PFSK-1 (cell line): ENCODE results near the gene B4GAT1.

Experiments
- FOXP2 ChIP-seq: optimal IDR thresholded peaks from 2 replicates; pipeline ENCODE3; 2011; ENCODE audit warnings: borderline replicate concordance, control low read depth, inconsistent platforms; ENCODE audit not compliant: insufficient read depth; ENCODE audit errors: extremely low read length, extremely low read depth
- POLR2AphosphoS5 ChIP-seq: IDR thresholded peaks from 2 replicates; pipeline ENCODE4 v1.6.1; 2012; ENCODE audit warnings: low read depth, mild to moderate bottlenecking, control low read depth, low read length, moderate library complexity
- REST ChIP-seq, 2 experiments: IDR thresholded peaks; 2 replicates each; pipeline versions ENCODE4 v1.6.1 to v1.8.0; 2011 to 2012; ENCODE audit warnings: low read depth in 2 of 2, low read length in 2 of 2, control low read depth in 1 of 2, inconsistent platforms in 1 of 2, mild to moderate bottlenecking in 1 of 2, moderate library complexity in 1 of 2; ENCODE audit not compliant: insufficient read depth in 1 of 2
- SIN3A ChIP-seq: IDR thresholded peaks from 2 replicates; pipeline ENCODE4 v1.6.1; 2012; ENCODE audit warnings: mild to moderate bottlenecking, low read length, moderate library complexity, borderline replicate concordance; ENCODE audit not compliant: insufficient read depth
- TAF1 ChIP-seq: IDR thresholded peaks from 2 replicates; pipeline ENCODE4 v1.6.1; 2012; ENCODE audit warnings: low read length, control low read depth, borderline replicate concordance; ENCODE audit not compliant: insufficient read depth

The B4GAT1 gene

DNA sequence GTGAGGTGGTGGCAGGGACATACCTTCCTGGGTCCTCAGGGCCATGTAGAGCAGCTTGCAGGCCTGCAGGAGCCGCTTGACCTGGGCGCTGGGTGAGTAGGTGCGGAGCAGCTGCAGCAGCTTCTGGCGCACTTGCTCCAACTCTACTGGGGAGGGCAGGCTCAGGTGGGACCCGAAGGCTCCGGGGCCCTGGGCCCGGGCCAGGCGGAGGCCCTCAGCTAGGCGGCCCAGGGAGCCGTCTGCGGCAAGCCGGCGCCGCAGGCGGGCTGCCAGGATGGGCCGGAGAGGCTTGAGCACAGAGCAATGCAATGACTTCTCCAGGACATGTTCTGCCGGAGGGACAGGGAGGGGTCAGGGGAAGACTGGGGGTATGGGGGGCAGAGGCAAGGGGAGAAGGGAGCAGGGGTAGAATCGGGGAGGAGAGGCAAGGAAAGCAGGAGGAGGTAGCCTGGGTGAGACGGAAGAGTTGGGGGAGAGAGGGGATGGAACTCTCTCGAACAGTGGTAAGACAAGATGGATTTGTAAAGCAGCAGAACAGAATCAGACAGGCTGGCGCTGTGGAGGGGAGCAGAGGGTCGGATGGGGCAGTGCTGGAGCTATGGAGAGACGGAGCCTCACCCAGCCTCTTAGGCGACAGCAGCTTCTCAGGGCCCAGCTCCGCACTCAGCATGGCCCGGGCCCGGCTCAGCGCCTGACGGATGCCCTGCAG, 13.4 kb downstream of the B4GAT1 start:
- TF ChIP-seq TAF1 (no peak), REST (IDR thresholded peaks at IDR 0.05; ENCODE audit: insufficient read depth in 1 of 2, low read depth in 2 of 2, low read length in 2 of 2) (no peak)

DNA sequence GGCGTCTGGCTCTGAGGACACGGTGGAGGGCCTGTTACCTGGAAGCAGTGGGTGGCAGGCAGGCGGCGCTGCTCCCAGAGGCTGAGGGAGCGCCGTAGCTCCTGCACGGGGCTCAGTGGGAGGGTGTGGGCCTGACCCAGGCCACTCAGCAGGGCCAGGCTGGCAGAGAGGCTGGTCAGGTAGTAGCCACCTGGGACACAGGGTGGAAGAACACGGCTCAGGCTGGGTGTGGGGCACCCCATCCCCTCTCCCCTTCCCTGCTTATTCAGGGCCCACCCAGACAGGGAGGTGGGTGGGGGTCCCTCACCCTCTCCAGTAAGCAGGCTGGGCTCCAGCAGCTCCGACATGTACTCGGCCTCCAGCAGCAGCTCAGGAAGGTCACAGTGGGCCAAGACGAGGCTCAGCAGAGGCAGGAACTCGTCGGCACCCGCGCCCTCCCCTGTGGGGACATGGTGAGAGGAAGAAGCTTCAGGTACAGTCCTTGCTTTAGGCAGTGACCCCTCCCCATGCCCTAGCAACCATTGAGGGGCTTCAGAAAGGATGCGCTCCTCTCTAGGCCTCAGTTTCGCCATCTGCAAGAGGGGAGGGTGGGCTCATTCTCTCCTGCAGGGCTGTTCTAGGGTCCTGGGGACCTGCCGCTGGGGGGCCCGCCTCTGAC, 14.1 kb downstream of the B4GAT1 start:
- TF ChIP-seq SIN3A (no peak), POLR2AphosphoS5 (no peak), TAF1 (no peak), FOXP2 (no peak), REST (IDR thresholded peaks at IDR 0.05; ENCODE audit: insufficient read depth in 1 of 2, low read depth in 2 of 2, low read length in 2 of 2) (no peak)

DNA sequence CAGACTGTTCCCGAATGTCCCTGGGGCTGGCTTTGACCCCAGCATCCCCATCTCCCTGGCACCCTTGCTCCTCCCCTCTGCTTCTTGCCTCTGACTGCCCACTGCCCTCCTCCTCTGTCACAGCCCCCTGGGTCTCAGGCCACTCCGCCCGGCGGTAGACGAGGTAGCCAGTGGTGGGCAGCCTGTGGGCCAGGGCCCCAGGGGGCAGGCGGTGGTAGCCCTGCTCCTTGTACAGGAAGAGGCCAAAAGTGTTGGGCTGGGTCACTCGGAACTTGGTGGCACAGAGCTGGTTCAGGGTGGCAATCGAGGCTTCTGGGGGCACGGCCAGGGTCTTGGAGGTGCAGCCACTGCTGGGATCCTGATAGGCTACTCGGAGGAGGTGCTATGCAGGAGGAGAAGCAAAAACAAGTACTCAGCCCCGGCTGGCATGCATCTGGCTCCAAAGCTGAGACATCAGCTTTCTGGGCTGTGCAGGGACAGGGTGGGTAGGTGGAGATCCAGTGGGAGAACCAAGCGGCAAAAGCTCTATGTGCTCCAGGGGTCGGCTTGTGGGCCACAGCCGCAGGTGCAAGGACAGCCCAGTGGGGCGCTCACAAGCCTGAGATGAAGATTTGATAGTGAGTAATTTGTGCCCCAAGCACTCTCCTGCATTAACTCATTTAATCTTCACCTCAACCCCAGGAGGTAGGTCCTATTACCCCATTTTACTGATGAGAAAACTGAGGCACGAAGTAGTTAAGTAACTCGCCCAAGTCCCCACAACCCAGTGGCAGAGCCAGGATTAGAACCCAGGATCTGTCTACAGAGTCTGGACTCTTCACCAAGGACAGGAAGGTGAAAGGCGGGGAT, 14.8 kb downstream of the B4GAT1 start:
- TF ChIP-seq POLR2AphosphoS5 (no peak), REST (IDR thresholded peaks at IDR 0.05; ENCODE audit: insufficient read depth in 1 of 2, low read depth in 2 of 2, low read length in 2 of 2) (no peak), FOXP2 (no peak), SIN3A (no peak), TAF1 (no peak)

GRCh38 chr11:66331542-66332370, 15.7 kb downstream of the B4GAT1 start:
- no peak for TF ChIP-seq REST (IDR thresholded peaks at IDR 0.05; ENCODE audit: insufficient read depth in 1 of 2, low read depth in 2 of 2, low read length in 2 of 2)
- no peak for TF ChIP-seq TAF1
- no peak for TF ChIP-seq FOXP2
- TF ChIP-seq SIN3A = no peak
- TF ChIP-seq POLR2AphosphoS5 = no peak
